ENCODE measurements around the gene FAT1.

DNA sequence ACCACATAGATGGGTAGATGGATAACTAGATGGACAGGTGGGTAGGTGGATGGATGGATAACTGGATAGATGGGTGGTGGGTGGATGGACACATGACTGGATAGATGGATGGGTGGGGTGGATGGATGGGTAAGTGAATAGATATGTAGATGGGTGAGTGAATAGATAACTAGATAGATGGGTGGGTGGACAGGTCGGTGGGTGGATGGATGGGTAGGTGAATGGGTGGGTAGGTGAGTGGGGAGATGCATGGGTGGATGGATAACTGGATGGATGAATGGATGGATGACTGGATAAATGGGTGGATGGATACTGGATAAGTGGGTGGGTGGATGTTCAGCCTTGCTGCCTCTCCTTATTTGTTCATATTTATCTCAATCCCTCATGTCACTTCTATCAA, 116.2 kb downstream of the FAT1 start:
- TF ChIP-seq, protein P1, sequence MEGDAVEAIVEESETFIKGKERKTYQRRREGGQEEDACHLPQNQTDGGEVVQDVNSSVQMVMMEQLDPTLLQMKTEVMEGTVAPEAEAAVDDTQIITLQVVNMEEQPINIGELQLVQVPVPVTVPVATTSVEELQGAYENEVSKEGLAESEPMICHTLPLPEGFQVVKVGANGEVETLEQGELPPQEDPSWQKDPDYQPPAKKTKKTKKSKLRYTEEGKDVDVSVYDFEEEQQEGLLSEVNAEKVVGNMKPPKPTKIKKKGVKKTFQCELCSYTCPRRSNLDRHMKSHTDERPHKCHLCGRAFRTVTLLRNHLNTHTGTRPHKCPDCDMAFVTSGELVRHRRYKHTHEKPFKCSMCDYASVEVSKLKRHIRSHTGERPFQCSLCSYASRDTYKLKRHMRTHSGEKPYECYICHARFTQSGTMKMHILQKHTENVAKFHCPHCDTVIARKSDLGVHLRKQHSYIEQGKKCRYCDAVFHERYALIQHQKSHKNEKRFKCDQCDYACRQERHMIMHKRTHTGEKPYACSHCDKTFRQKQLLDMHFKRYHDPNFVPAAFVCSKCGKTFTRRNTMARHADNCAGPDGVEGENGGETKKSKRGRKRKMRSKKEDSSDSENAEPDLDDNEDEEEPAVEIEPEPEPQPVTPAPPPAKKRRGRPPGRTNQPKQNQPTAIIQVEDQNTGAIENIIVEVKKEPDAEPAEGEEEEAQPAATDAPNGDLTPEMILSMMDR (IDR thresholded peaks at IDR 0.05) = no peak
- no peak for TF ChIP-seq RELA (CRISPR knock-in tag; IDR thresholded peaks at IDR 0.05; ENCODE audit: borderline replicate concordance)
- TF ChIP-seq FOXK1 (CRISPR knock-in tag; IDR thresholded peaks at IDR 0.05) = no peak
- no peak for TF ChIP-seq CREB1 (CRISPR knock-in tag; IDR thresholded peaks at IDR 0.05)
- no peak for TF ChIP-seq ZBTB43 (CRISPR knock-in tag; IDR thresholded peaks at IDR 0.05)
- TF ChIP-seq, protein P2, sequence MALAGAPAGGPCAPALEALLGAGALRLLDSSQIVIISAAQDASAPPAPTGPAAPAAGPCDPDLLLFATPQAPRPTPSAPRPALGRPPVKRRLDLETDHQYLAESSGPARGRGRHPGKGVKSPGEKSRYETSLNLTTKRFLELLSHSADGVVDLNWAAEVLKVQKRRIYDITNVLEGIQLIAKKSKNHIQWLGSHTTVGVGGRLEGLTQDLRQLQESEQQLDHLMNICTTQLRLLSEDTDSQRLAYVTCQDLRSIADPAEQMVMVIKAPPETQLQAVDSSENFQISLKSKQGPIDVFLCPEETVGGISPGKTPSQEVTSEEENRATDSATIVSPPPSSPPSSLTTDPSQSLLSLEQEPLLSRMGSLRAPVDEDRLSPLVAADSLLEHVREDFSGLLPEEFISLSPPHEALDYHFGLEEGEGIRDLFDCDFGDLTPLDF (CRISPR knock-in tag; IDR thresholded peaks at IDR 0.05) = no peak
- no peak for TF ChIP-seq NR3C1 (CRISPR knock-in tag; conservative IDR thresholded peaks at IDR 0.05; ENCODE audit: low read depth)
- TF ChIP-seq ATF3 (CRISPR knock-in tag; conservative IDR thresholded peaks at IDR 0.05) = no peak

All from WTC11 (cell line).